ENCODE results near the gene NIP7. TPM values are rescaled to one million over a fixed set of nuclear protein-coding genes. Genes with fewer than 3 reads are reported as not detected.

The NIP7 gene
- total RNA-seq, 1 experiment from 2014 or later: 62.1 TPM

DNA sequence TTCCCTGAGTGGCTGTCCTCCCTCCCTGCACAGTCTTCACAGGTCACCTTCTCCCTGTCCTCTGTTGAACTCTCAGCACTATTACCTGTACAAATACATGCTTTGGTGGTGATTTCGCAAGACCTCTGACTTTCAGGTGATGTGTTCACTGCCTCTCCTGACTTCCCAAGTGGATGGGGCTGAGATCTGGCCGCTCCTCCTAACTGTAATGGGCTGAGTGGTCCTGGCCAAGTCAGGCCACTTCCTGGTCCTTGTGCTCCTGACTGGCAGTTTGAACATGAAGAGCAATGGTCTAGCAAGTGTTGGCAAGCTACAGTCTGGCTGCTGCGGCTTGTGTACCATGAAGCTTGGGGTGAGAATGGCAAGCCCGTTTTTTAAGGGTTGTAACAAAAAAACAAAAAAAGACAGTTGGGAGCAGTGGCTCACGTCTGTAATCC lies 23.7 kb downstream of the NIP7 start:
- no peaks in the 10 kb centered on the region for H3K4me1 Mint-ChIP-seq (ENCODE audit: insufficient read depth, unreplicated experiment)
- no TSS peak for BruUV-seq (replicated peaks)
- TF ChIP-seq CTCF (IDR thresholded peaks at IDR 0.05; ENCODE audit: unreplicated experiment): no peak
- ChIA-PET POLR2A (no interaction called here), CTCF (interaction anchor here (1.3 kb wide), 1 partner anchor 23 kb away, joined by 4 read pairs; the partner anchor contains the start of gene NIP7)
- intact Hi-C loops (cut with micrococcal nuclease): no loop called here
- H3K9me3 Mint-ChIP-seq (ENCODE audit: unreplicated experiment): no peaks in the 10 kb centered on the region
- peak; percentile 19 for DNase-seq (ENCODE audit: unreplicated experiment)
- no peak overlapping the region for H3K27ac Mint-ChIP-seq (ENCODE audit: low read depth, unreplicated experiment)
- no peak overlapping the region for H3K4me3 Mint-ChIP-seq (ENCODE audit: unreplicated experiment)
- H3K27me3 Mint-ChIP-seq (ENCODE audit: insufficient read depth, unreplicated experiment): no peaks in the 10 kb centered on the region
- peaks cover 75% of the 10 kb centered on the region for H3K36me3 Mint-ChIP-seq (ENCODE audit: insufficient read depth, unreplicated experiment)

- no peak overlapping the region for H3K4me3 Mint-ChIP-seq (ENCODE audit: unreplicated experiment)
- intact Hi-C loops (cut with micrococcal nuclease): no loop called here
- H3K9me3 Mint-ChIP-seq (ENCODE audit: unreplicated experiment): no peaks in the 10 kb centered on the region
- DNase-seq (ENCODE audit: unreplicated experiment): no peak
- no peak overlapping the region for H3K27ac Mint-ChIP-seq (ENCODE audit: low read depth, unreplicated experiment)
- ChIA-PET POLR2A (interaction anchor here (0.6 kb wide), 1 partner anchor 21 kb away, joined by 3 read pairs; no protein-coding TSS in a partner anchor), CTCF (interaction anchor here (1.3 kb wide), 1 partner anchor 24 kb away, joined by 4 read pairs; the partner anchor contains the start of gene NIP7)
- no peaks in the 10 kb centered on the region for H3K4me1 Mint-ChIP-seq (ENCODE audit: insufficient read depth, unreplicated experiment)
- peaks cover 82% of the 10 kb centered on the region for H3K36me3 Mint-ChIP-seq (ENCODE audit: insufficient read depth, unreplicated experiment)
- H3K27me3 Mint-ChIP-seq (ENCODE audit: insufficient read depth, unreplicated experiment): no peaks in the 10 kb centered on the region
- no peak for TF ChIP-seq CTCF (IDR thresholded peaks at IDR 0.05; ENCODE audit: unreplicated experiment)
- no TSS peak for BruUV-seq (replicated peaks)
These were observed 24.5 kb downstream of the NIP7 start for GRCh38 chr16:69364088-69364487.

DNA sequence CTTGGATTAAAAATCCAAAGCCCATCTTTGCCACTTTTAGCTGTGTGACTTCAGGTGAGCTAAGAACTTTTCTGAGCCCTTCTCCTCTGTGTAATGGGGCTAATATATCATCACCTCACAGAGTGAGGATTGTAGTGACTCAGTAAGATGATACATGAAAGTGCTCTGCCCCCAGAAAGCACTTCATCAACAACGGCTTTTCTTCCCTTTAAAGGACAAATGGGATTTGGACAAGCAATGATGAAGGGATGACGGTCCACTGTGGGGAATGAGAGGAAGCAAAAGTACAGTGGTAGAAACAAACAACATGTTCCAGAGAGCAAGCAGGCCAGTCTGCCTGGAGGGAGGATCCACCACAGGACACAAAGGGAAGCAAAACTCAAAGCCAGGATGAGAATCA lies 26.3 kb downstream of the NIP7 start:
- intact Hi-C loops (cut with micrococcal nuclease): no loop called here
- no peak overlapping the region for H3K27ac Mint-ChIP-seq (ENCODE audit: low read depth, unreplicated experiment)
- H3K27me3 Mint-ChIP-seq (ENCODE audit: insufficient read depth, unreplicated experiment): no peaks in the 10 kb centered on the region
- DNase-seq (ENCODE audit: unreplicated experiment): no peak
- no TSS peak for BruUV-seq (replicated peaks)
- ChIA-PET CTCF (no interaction called here), POLR2A (no interaction called here)
- H3K9me3 Mint-ChIP-seq (ENCODE audit: unreplicated experiment): no peaks in the 10 kb centered on the region
- no peak overlapping the region for H3K4me3 Mint-ChIP-seq (ENCODE audit: unreplicated experiment)
- peaks cover 90% of the 10 kb centered on the region for H3K36me3 Mint-ChIP-seq (ENCODE audit: insufficient read depth, unreplicated experiment)
- TF ChIP-seq CTCF (IDR thresholded peaks at IDR 0.05; ENCODE audit: unreplicated experiment): no peak
- H3K4me1 Mint-ChIP-seq (ENCODE audit: insufficient read depth, unreplicated experiment): peaks cover 5% of the 10 kb centered on the region

GRCh38 chr16:69366431-69366830 lies 26.9 kb downstream of the NIP7 start:
- no TSS peak for BruUV-seq (replicated peaks)
- POLR2A ChIA-PET: interaction anchor here (0.6 kb wide), 1 partner anchor 388 kb away, joined by 3 read pairs; the partner anchor contains the start of gene NOB1
- no peaks in the 10 kb centered on the region for H3K9me3 Mint-ChIP-seq (ENCODE audit: unreplicated experiment)
- CTCF ChIA-PET: no interaction called here
- no peak for TF ChIP-seq CTCF (IDR thresholded peaks at IDR 0.05; ENCODE audit: unreplicated experiment)
- H3K36me3 Mint-ChIP-seq (ENCODE audit: insufficient read depth, unreplicated experiment): peaks cover 90% of the 10 kb centered on the region
- H3K27ac Mint-ChIP-seq (ENCODE audit: low read depth, unreplicated experiment): no peak overlapping the region
- intact Hi-C loops (cut with micrococcal nuclease): no loop called here
- no peaks in the 10 kb centered on the region for H3K27me3 Mint-ChIP-seq (ENCODE audit: insufficient read depth, unreplicated experiment)
- no peak for DNase-seq (ENCODE audit: unreplicated experiment)
- peaks cover 5% of the 10 kb centered on the region for H3K4me1 Mint-ChIP-seq (ENCODE audit: insufficient read depth, unreplicated experiment)
- no peak overlapping the region for H3K4me3 Mint-ChIP-seq (ENCODE audit: unreplicated experiment)

Measured in MCF 10A (cell line).